SK-N-SH (cell line): ENCODE data around the gene CNIH2. TPM values are rescaled to one million over a fixed set of nuclear protein-coding genes. Genes with fewer than 3 reads are reported as not detected.
"Not testable (repeated sequence)": the region's sequence is repeated elsewhere in the genome, so short reads cannot be mapped to it uniquely, and the experiment has no call there.

ENCODE experiments used
- CTCF ChIA-PET: fragments of 300-600, 350-600 bp; formaldehyde crosslinking; extraction: SDS; loops from one replicate; lab custom pipeline; 2021; lab: Yijun Ruan, JAX
- POLR2A ChIA-PET: fragments of 350-600 bp; sonication (Branson Sonifier 250); formaldehyde crosslinking; extraction: SDS; loops from one replicate; lab custom pipeline; 2020; ENCODE audit warnings: antibody characterized with exemption, inconsistent platforms; lab: Yijun Ruan, JAX
- DNase-seq: peaks from one replicate; pipeline ENCODE4 v3.0.0; 2012
- H2AFZ ChIP-seq: fragments of 200-600 bp; sonication (generic); 2 replicates; pipeline ENCODE4 v1.8.1; 2016; ENCODE audit warnings: antibody characterized with exemption, mild to moderate bottlenecking, low read depth
- H3F3A ChIP-seq: fragments of 200-600 bp; sonication (generic); replicated peaks from 2 replicates; pipeline ENCODE3; 2016; ENCODE audit warnings: antibody characterized with exemption, mild to moderate bottlenecking; ENCODE audit not compliant: insufficient read depth
- H3K27ac ChIP-seq, 2 experiments: fragments of 200-500 bp in 1 of 2; fragments of 200-600 bp in 1 of 2; sonication (Bioruptor generic) in 1 of 2; sonication (generic), shearing (Covaris generic) in 1 of 2; 2 replicates each; pipeline versions ENCODE4 v1.5.1 to v1.6.1; 2014 to 2016; ENCODE audit warnings: low read depth in 2 of 2, inconsistent platforms in 1 of 2, low read length in 1 of 2, mild to moderate bottlenecking in 1 of 2, mixed read lengths in 1 of 2
- H3K27me3 ChIP-seq: fragments of 200-600 bp; sonication (generic), shearing (Covaris generic); 2 replicates; pipeline ENCODE4 v1.6.1; 2016; ENCODE audit warnings: mixed run types; ENCODE audit not compliant: insufficient read depth
- H3K36me3 ChIP-seq, 2 experiments: fragments of 200-500 bp in 1 of 2; fragments of 200-600 bp in 1 of 2; sonication (Bioruptor generic) in 1 of 2; sonication (generic) in 1 of 2; replicated peaks in 1 of 2; 2 replicates each; pipeline versions ENCODE3 to v1.5.1; 2014 to 2016; ENCODE audit warnings: low read length in 1 of 2, mild to moderate bottlenecking in 1 of 2; ENCODE audit not compliant: insufficient read depth in 2 of 2, control insufficient read depth in 1 of 2
- H3K4me1 ChIP-seq, 2 experiments: fragments of 200-500 bp in 1 of 2; fragments of 200-600 bp in 1 of 2; sonication (Bioruptor generic) in 1 of 2; sonication (generic), shearing (Covaris generic) in 1 of 2; 2 replicates each; pipeline versions ENCODE4 v1.5.1 to v1.6.1; 2014 to 2016; ENCODE audit warnings: low read depth in 1 of 2, low read length in 1 of 2, mixed run types in 1 of 2; ENCODE audit not compliant: insufficient read depth in 2 of 2, control insufficient read depth in 1 of 2
- H3K4me2 ChIP-seq: fragments of 200-600 bp; sonication (generic), shearing (Covaris generic); 2 replicates; pipeline ENCODE4 v1.6.1; 2017; ENCODE audit warnings: mixed run types
- H3K4me3 ChIP-seq, 2 experiments: fragments of 200-500 bp in 1 of 2; fragments of 200-600 bp in 1 of 2; sonication (Bioruptor generic) in 1 of 2; sonication (generic), shearing (Covaris generic) in 1 of 2; 2 replicates each; pipeline versions ENCODE4 v1.5.1 to v1.8.1; 2014 to 2016; ENCODE audit warnings: low read depth in 2 of 2, inconsistent platforms in 1 of 2, low read length in 1 of 2, mild to moderate bottlenecking in 1 of 2, mixed read lengths in 1 of 2, moderate library complexity in 1 of 2
- H3K79me2 ChIP-seq: fragments of 200-600 bp; sonication (generic); 2 replicates; pipeline ENCODE4 v1.8.1; 2017; ENCODE audit warnings: mild to moderate bottlenecking; ENCODE audit not compliant: insufficient read depth
- H3K9ac ChIP-seq: fragments of 200-600 bp; sonication (generic); 2 replicates; pipeline ENCODE4 v1.6.1; 2017; ENCODE audit warnings: mixed run types
- H3K9me2 ChIP-seq: fragments of 200-600 bp; sonication (generic); 2 replicates; pipeline ENCODE4 v1.6.1; 2017; ENCODE audit warnings: mixed run types
- H3K9me3 ChIP-seq: fragments of 200-600 bp; sonication (generic); 2 replicates; pipeline ENCODE4 v1.6.1; 2017; ENCODE audit warnings: mixed run types, mild to moderate bottlenecking, moderate library complexity
- H4K20me1 ChIP-seq: fragments of 200-600 bp; sonication (generic); 2 replicates; pipeline ENCODE4 v1.6.1; 2017; ENCODE audit warnings: mild to moderate bottlenecking, mixed run types; ENCODE audit not compliant: insufficient read depth
- EZH2phosphoT487 ChIP-seq: fragments of 200-600 bp; sonication (generic); IDR thresholded peaks from 2 replicates; pipeline ENCODE4 v1.6.1; 2017; ENCODE audit warnings: low read depth, mixed run types, mild to moderate bottlenecking, antibody characterized with exemption, moderate library complexity, borderline replicate concordance
- FOSL2 ChIP-seq: IDR thresholded peaks from 2 replicates; pipeline ENCODE4 v1.4.0; 2012; ENCODE audit warnings: low read depth, mild to moderate bottlenecking, moderate library complexity, borderline replicate concordance
- FOXJ3 ChIP-seq: sonication (generic); formaldehyde crosslinking; IDR thresholded peaks from 2 replicates; pipeline ENCODE4 v1.5.1; 2020; ENCODE audit warnings: mild to moderate bottlenecking, missing genetic modification reagents
- FOXM1 ChIP-seq: IDR thresholded peaks from 2 replicates; pipeline ENCODE4 v1.4.0; 2012; ENCODE audit warnings: low read depth, mild to moderate bottlenecking
- GABPA ChIP-seq: IDR thresholded peaks from 2 replicates; pipeline ENCODE4 v1.4.0; 2012; ENCODE audit warnings: low read depth, mild to moderate bottlenecking
- MAX ChIP-seq: IDR thresholded peaks from 2 replicates; pipeline ENCODE4 v1.4.0; 2012; ENCODE audit warnings: low read depth
- RFX5 ChIP-seq: IDR thresholded peaks from 2 replicates; pipeline ENCODE4 v1.6.1; 2012; ENCODE audit warnings: mild to moderate bottlenecking, improper control_type of control experiment, low read length
- RXRA ChIP-seq: IDR thresholded peaks from 2 replicates; pipeline ENCODE4 v1.4.0; 2012; ENCODE audit warnings: low read depth, mild to moderate bottlenecking, borderline replicate concordance
- TAF1 ChIP-seq: IDR thresholded peaks from 2 replicates; pipeline ENCODE4 v1.6.1; 2012; ENCODE audit warnings: low read depth, mild to moderate bottlenecking, low read length, moderate library complexity, borderline replicate concordance
- TCF12 ChIP-seq: IDR thresholded peaks from 2 replicates; pipeline ENCODE4 v1.4.0; 2012
- USF2 ChIP-seq: fragments of 150-350 bp; IDR thresholded peaks from 2 replicates; pipeline ENCODE4 v1.6.1; 2017; ENCODE audit warnings: antibody characterized with exemption, low read length, low read depth, borderline replicate concordance
- YY1 ChIP-seq: IDR thresholded peaks from 2 replicates; pipeline ENCODE4 v1.4.0; 2012; ENCODE audit warnings: low read depth, mild to moderate bottlenecking
- WGBS: methylation state at CpG from one replicate; pipeline ENCODE4 v1.1.6; 2017; ENCODE audit warnings: low lambda C conversion rate; 5-methylcytosine and 5-hydroxymethylcytosine counted together
- polyA plus RNA-seq, 3 experiments: library from polyadenylated mRNA; depleted of rRNA; stranded (reverse); fragments of >200 nt; gene quantifications; 2 replicates each; pipeline ENCODE4 v1.2.3, GENCODE V29; 2012

CNIH2 gene
- polyA plus RNA-seq, 1 of the 3 experiments (the other 2 are of a cell fraction): 11.8 TPM

GRCh38 chr11:66310324-66310723 is 32.3 kb downstream of the CNIH2 start:
- H4K20me1 ChIP-seq: no peaks in the 10 kb centered on the region
- no peak overlapping the region for H3K4me2 ChIP-seq
- H3K4me3 ChIP-seq: no peak overlapping the region
- DNase-seq: no peak
- CTCF ChIA-PET: interaction anchor here (1.4 to 12.4 kb wide), 10 partner anchors 11 to 100 kb away, joined by 4 to 280 read pairs (median 44); partner anchors contain the start of genes B4GAT1, BRMS1, CNIH2 and RIN1
- H3K9ac ChIP-seq: no peak overlapping the region
- no peaks in the 10 kb centered on the region for H3K36me3 ChIP-seq
- H3K79me2 ChIP-seq: no peaks in the 10 kb centered on the region
- H3K9me3 ChIP-seq: no peaks in the 10 kb centered on the region
- H2AFZ ChIP-seq: no peak overlapping the region
- H3K27me3 ChIP-seq: no peaks in the 10 kb centered on the region
- peaks cover 11 to 32% of the 10 kb centered on the region in 2 experiments; a peak in 2 of 4 replicates for H3K4me1 ChIP-seq
- H3K9me2 ChIP-seq: no peaks in the 10 kb centered on the region
- POLR2A ChIA-PET: interaction anchor here (1.1 kb wide), 1 partner anchor 21 kb away, joined by 4 read pairs; no protein-coding TSS in a partner anchor
- peaks cover 15% of the 10 kb centered on the region for H3F3A ChIP-seq
- H3K27ac ChIP-seq: no peak overlapping the region
- 92% methylated on average over 8 of the region's 8 CpGs for WGBS
- TF ChIP-seq TCF12: no peak
- TF ChIP-seq FOXM1: no peak
- TF ChIP-seq FOXJ3 (CRISPR knock-in tag): no peak
- TF ChIP-seq, all 33 proteins: peak for 0

GRCh38 chr11:66310803-66311440 is 32.9 kb downstream of the CNIH2 start:
- H3K9ac ChIP-seq, H3K27ac ChIP-seq, H3K4me3 ChIP-seq, H3K79me2 ChIP-seq, H3K27me3 ChIP-seq, DNase-seq, H3K9me2 ChIP-seq, H3K9me3 ChIP-seq, H2AFZ ChIP-seq, H3K4me2 ChIP-seq, H3K36me3 ChIP-seq, H4K20me1 ChIP-seq: not testable (repeated sequence)
- peaks cover 15% of the 10 kb centered on the region for H3F3A ChIP-seq
- WGBS: 91% methylated on average over 18 of the region's 18 CpGs
- peaks cover 11 to 38% of the 10 kb centered on the region in 2 experiments; a peak in 2 of 4 replicates for H3K4me1 ChIP-seq
- ChIA-PET POLR2A (interaction anchor here (0.8 to 3.1 kb wide), 6 partner anchors 11 to 52 kb away, joined by 3 to 33 read pairs (median 6); partner anchors contain the start of gene RIN1), CTCF (interaction anchor here (0.6 to 12.4 kb wide), 37 partner anchors 11 to 174 kb away, joined by 3 to 280 read pairs (median 4); partner anchors contain the start of genes B4GAT1, BRMS1, CNIH2 and DPP3)

GRCh38 chr11:66311470-66311964 is 33.5 kb downstream of the CNIH2 start:
- TF ChIP-seq RFX5: no peak
- TF ChIP-seq GABPA: no peak
- TF ChIP-seq USF2: no peak
- TF ChIP-seq MAX: no peak
- TF ChIP-seq FOXJ3 (CRISPR knock-in tag): no peak
- no peak for TF ChIP-seq FOSL2
- no peak for TF ChIP-seq TAF1
- TF ChIP-seq YY1: no peak
- no peak for TF ChIP-seq TCF12
- no peak for TF ChIP-seq RXRA
- TF ChIP-seq EZH2phosphoT487: no peak
- TF ChIP-seq, all 33 proteins: peak for 0
- Histone ChIP-seq H3K4me2 (peak overlapping the region; percentile 81), H3K4me1 (peaks cover 11 to 44% of the 10 kb centered on the region in 2 experiments; a peak in 2 of 4 replicates), H3K27me3 (no peaks in the 10 kb centered on the region), H3K79me2 (no peaks in the 10 kb centered on the region), H3K9me2 (no peaks in the 10 kb centered on the region), H4K20me1 (no peaks in the 10 kb centered on the region), H3K9me3 (no peaks in the 10 kb centered on the region), H3K27ac (peak overlapping the region; percentile 94 to 96), H2AFZ (peak overlapping the region; percentile 88; the same call in 1 of the 2 replicates), H3K36me3 (no peaks in the 10 kb centered on the region), H3K9ac (peak overlapping the region; percentile 68), H3F3A (peaks cover 15% of the 10 kb centered on the region), H3K4me3 (peak overlapping the region; percentile 59 to 70)
- no peak for DNase-seq
- POLR2A ChIA-PET: interaction anchor here (0.6 to 3.1 kb wide), 9 partner anchors 11 to 194 kb away, joined by 3 to 33 read pairs (median 5); partner anchors contain the start of genes B4GAT1, BRMS1 and RIN1
- WGBS: 24% methylated on average over 23 of the region's 26 CpGs
- CTCF ChIA-PET: interaction anchor here (0.6 to 12.4 kb wide), 37 partner anchors 11 to 175 kb away, joined by 3 to 280 read pairs (median 4); partner anchors contain the start of genes B4GAT1, BRMS1, CNIH2 and DPP3
